ENCODE data around the gene ANXA1.

The ANXA1 gene

GRCh38 chr9:73168298-73168934 lies 16.8 kb downstream of the ANXA1 start:
- TF ChIP-seq CTCF (IDR thresholded peaks at IDR 0.05; ENCODE audit: low read depth, low read length), result no peak
- H3K4me1 ChIP-seq, result no peaks in the 10 kb centered on the region
- no peaks in the 10 kb centered on the region for H3K36me3 ChIP-seq
- H3K4me3 ChIP-seq (ENCODE audit: low read depth, low read length), result no peak overlapping the region
- no peaks in the 10 kb centered on the region for H3K27me3 ChIP-seq
- no peak for DNase-seq
- no peaks in the 10 kb centered on the region for H3K9me3 ChIP-seq

- Histone ChIP-seq H3K36me3 (no peaks in the 10 kb centered on the region), H3K9me3 (no peaks in the 10 kb centered on the region), H3K4me3 (ENCODE audit: low read depth, low read length) (no peak overlapping the region), H3K27me3 (no peaks in the 10 kb centered on the region), H3K4me1 (no peaks in the 10 kb centered on the region)
- DNase-seq, result no peak
- no peak for TF ChIP-seq CTCF (IDR thresholded peaks at IDR 0.05; ENCODE audit: low read depth, low read length)
Observed at GRCh38 chr9:73170185-73170957, 18.7 kb downstream of the ANXA1 start.

- no peaks in the 10 kb centered on the region for H3K9me3 ChIP-seq
- H3K36me3 ChIP-seq, result no peaks in the 10 kb centered on the region
- H3K4me1 ChIP-seq, result no peaks in the 10 kb centered on the region
- TF ChIP-seq CTCF (IDR thresholded peaks at IDR 0.05; ENCODE audit: low read depth, low read length), result no peak
- no peak for DNase-seq
- no peak overlapping the region for H3K4me3 ChIP-seq (ENCODE audit: low read depth, low read length)
- no peaks in the 10 kb centered on the region for H3K27me3 ChIP-seq
Observed at GRCh38 chr9:73172901-73173215, 21.2 kb downstream of the ANXA1 start.

- no peaks in the 10 kb centered on the region for H3K36me3 ChIP-seq
- no peaks in the 10 kb centered on the region for H3K9me3 ChIP-seq
- H3K4me3 ChIP-seq (ENCODE audit: low read depth, low read length), result no peak overlapping the region
- no peaks in the 10 kb centered on the region for H3K4me1 ChIP-seq
- H3K27me3 ChIP-seq, result no peaks in the 10 kb centered on the region
- DNase-seq, result no peak
- TF ChIP-seq CTCF (IDR thresholded peaks at IDR 0.05; ENCODE audit: low read depth, low read length), result no peak
Observed at GRCh38 chr9:73173557-73174329, 22.1 kb downstream of the ANXA1 start.

GRCh38 chr9:73174330-73174980 lies 22.8 kb downstream of the ANXA1 start:
- Histone ChIP-seq H3K4me1 (no peaks in the 10 kb centered on the region), H3K4me3 (ENCODE audit: low read depth, low read length) (no peak overlapping the region), H3K36me3 (no peaks in the 10 kb centered on the region), H3K9me3 (no peaks in the 10 kb centered on the region), H3K27me3 (no peaks in the 10 kb centered on the region)
- no peak for TF ChIP-seq CTCF (IDR thresholded peaks at IDR 0.05; ENCODE audit: low read depth, low read length)
- DNase-seq, result no peak

All from BE2C (cell line).